Skeletal muscle satellite cell (primary cell): ENCODE measurements around the gene NUP43. TPM values are rescaled to one million over a fixed set of nuclear protein-coding genes. Genes with fewer than 3 reads are reported as not detected.

Experiments used
- H3K27me3 ChIP-seq: 2 replicates; pipeline ENCODE4 v1.7.0; 2013; ENCODE audit warnings: low read length; ENCODE audit not compliant: control insufficient read depth, insufficient read depth
- H3K36me3 ChIP-seq: 2 replicates; pipeline ENCODE4 v1.7.0; 2013; ENCODE audit warnings: mild to moderate bottlenecking, control low read depth, low read length; ENCODE audit not compliant: insufficient read depth
- H3K4me1 ChIP-seq: 2 replicates; pipeline ENCODE4 v1.7.0; 2013; ENCODE audit warnings: low read length; ENCODE audit not compliant: control insufficient read depth, insufficient read depth
- H3K4me2 ChIP-seq: 2 replicates; pipeline ENCODE4 v1.7.0; 2013; ENCODE audit warnings: mild to moderate bottlenecking, low read length
- H3K4me3 ChIP-seq: 2 replicates; pipeline ENCODE4 v1.7.0; 2013; ENCODE audit warnings: low read length
- H3K9ac ChIP-seq: 2 replicates; pipeline ENCODE4 v1.7.0; 2013; ENCODE audit warnings: mild to moderate bottlenecking, low read depth, low read length, moderate library complexity
- H3K9me3 ChIP-seq: replicated peaks from 2 replicates; pipeline ENCODE4 v1.7.0; 2013; ENCODE audit warnings: mild to moderate bottlenecking, control low read depth, low read length
- total RNA-seq: library from RNA; depleted of rRNA; stranded (reverse); fragments of >200 nt; gene quantifications from 2 replicates; pipeline ENCODE4 v1.2.3, GENCODE V29; 2012; rRNA removed

The NUP43 gene
- total RNA-seq: 34.0 and 36.7 TPM in 2 replicates

DNA sequence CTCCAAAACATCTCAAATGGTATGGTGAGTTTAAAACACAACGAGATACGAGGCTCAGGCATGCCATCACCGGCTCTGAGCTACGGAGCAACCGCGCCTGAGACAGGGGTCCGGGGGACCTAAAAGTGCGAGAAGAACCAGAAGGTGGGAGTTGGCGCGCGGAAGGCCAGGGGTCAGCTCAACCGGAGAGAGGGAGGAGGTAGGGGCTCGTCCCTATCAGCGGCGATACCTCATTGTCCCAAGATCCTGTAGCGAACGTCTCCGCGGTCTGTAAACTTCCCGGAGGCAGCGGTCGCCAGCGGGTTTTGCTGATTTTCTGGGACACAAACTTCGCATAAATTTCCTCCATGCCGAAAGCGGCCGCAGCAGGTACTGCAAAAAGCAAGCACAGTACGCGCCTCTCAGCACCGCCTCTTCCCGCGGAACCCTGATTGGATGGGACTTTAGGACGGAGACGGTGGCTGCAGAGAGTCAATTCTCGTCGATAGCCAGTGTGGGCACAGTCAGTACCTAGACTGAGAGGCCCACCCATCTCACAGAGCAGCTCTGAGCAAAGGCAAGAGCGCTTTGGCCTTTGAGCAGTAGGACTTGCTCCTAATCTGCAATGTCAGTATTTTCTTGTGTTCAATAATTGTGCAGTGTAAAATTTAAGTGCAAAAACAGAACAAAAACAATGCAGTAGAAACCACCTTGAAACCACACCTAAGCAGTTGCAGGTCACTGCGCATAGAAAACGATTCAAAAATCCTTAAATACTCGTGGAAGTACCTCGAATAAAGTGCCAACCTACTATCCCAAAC lies at the start of gene NUP43:
Gene NUP43, minus strand, starts transcription at position 383 of the 800 bp plus-strand sequence. Its CDS starts 34 bp downstream, at position 349.
- Histone ChIP-seq H3K4me3 (peak within 1 kb of the TSS; percentile 91), H3K27me3 (no peaks in the 10 kb centered on the region), H3K36me3 (peaks cover 13% of the 10 kb centered on the region), H3K4me2 (peak within 1 kb of the TSS; percentile 78), H3K4me1 (peaks cover 13% of the 10 kb centered on the region), H3K9ac (peak within 1 kb of the TSS; percentile 94), H3K9me3 (no peaks in the 10 kb centered on the region)

- no peak overlapping the region for H3K9ac ChIP-seq
- no peaks in the 10 kb centered on the region for H3K4me1 ChIP-seq
- no peaks in the 10 kb centered on the region for H3K9me3 ChIP-seq
- peaks cover 35% of the 10 kb centered on the region for H3K36me3 ChIP-seq
- no peak overlapping the region for H3K4me3 ChIP-seq
- H3K27me3 ChIP-seq: no peaks in the 10 kb centered on the region
- no peak overlapping the region for H3K4me2 ChIP-seq
Observed at GRCh38 chr6:149783551-149783950, 37.2 kb upstream of the NUP43 start.

DNA sequence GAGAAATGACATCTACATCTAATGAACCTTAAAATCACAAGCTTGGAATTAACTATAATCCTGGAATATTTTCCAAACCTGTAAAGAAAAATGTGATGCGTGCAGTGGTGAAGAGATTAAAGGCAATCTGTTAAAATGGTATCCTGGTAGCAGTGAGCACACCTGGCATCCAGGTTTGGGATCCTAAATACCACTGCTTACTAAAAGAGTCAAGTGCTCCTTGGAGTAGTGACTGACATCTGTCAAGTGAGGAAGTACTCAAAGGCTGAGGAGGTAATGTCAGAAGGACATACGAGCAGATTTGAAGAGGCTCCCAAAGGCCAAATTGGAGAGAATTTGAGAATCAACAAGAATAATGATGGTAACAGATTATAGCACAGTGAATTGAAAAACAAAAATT lies 36.0 kb upstream of the NUP43 start:
- no peaks in the 10 kb centered on the region for H3K4me1 ChIP-seq
- H3K36me3 ChIP-seq: peaks cover 35% of the 10 kb centered on the region
- H3K27me3 ChIP-seq: no peaks in the 10 kb centered on the region
- H3K9ac ChIP-seq: no peak overlapping the region
- no peak overlapping the region for H3K4me2 ChIP-seq
- no peak overlapping the region for H3K4me3 ChIP-seq
- no peaks in the 10 kb centered on the region for H3K9me3 ChIP-seq

DNA sequence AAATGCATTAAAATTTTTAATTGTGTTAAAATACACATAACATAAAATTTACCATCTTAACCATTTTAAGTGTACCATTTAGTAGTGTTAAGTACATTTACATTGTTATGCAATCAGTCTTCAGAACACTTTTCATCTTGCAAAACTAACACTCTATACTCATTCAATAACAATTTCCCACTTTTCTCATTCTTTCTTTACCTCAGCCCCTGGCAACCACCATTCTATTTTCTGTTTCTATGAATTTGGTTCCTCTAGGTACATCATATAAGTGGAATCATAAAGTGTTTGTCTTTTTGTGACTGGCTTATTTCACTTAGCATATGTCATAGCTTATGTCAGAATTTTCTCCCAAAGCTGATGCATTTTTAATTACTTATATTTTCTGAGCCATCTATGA lies 35.4 kb upstream of the NUP43 start:
- Histone ChIP-seq H3K36me3 (peaks cover 36% of the 10 kb centered on the region), H3K27me3 (no peaks in the 10 kb centered on the region)

GRCh38 chr6:149779644-149779963 lies 33.3 kb upstream of the NUP43 start:
- H3K9me3 ChIP-seq: no peaks in the 10 kb centered on the region
- no peak overlapping the region for H3K4me2 ChIP-seq
- H3K4me1 ChIP-seq: no peaks in the 10 kb centered on the region
- H3K36me3 ChIP-seq: peaks cover 47% of the 10 kb centered on the region
- H3K9ac ChIP-seq: no peak overlapping the region
- no peaks in the 10 kb centered on the region for H3K27me3 ChIP-seq
- H3K4me3 ChIP-seq: no peak overlapping the region

More for the DNA sequence above, 35.4 kb upstream of the NUP43 start:
- H3K9me3 ChIP-seq: no peaks in the 10 kb centered on the region
- H3K4me2 ChIP-seq: no peak overlapping the region
- H3K4me1 ChIP-seq: no peaks in the 10 kb centered on the region
- no peak overlapping the region for H3K4me3 ChIP-seq
- no peak overlapping the region for H3K9ac ChIP-seq

GRCh38 chr6:149777624-149778023 lies 31.3 kb upstream of the NUP43 start:
- Histone ChIP-seq H3K9ac (no peak overlapping the region), H3K27me3 (no peaks in the 10 kb centered on the region), H3K9me3 (no peaks in the 10 kb centered on the region), H3K4me2 (no peak overlapping the region), H3K4me3 (no peak overlapping the region), H3K36me3 (peaks cover 40% of the 10 kb centered on the region), H3K4me1 (no peaks in the 10 kb centered on the region)

- Histone ChIP-seq H3K9me3 (no peaks in the 10 kb centered on the region), H3K27me3 (no peaks in the 10 kb centered on the region), H3K4me3 (no peak overlapping the region), H3K36me3 (peaks cover 41% of the 10 kb centered on the region), H3K9ac (no peak overlapping the region), H3K4me1 (peaks cover 7% of the 10 kb centered on the region), H3K4me2 (no peak overlapping the region)
Observed at GRCh38 chr6:149771925-149772324, 25.6 kb upstream of the NUP43 start.

DNA sequence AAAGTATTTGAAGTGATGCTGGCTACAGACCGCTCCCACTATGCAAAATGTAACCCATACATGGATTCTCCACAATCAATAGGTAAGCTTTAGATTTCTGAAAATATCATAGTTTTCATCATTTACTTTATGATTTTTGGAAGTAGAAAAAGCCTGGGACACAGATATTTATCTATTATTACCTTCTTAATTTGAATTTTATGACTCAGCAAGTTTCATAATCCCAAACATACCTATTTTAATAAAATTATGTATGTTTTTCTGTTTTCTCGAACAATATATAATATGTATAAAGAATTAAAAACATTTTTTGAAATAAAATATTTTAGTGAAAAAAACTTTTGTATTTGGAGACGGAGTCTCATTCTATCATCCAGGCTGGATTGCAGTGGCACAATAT lies 24.9 kb upstream of the NUP43 start:
- no peaks in the 10 kb centered on the region for H3K27me3 ChIP-seq
- H3K4me2 ChIP-seq: no peak overlapping the region
- H3K9me3 ChIP-seq: no peaks in the 10 kb centered on the region
- H3K4me1 ChIP-seq: peaks cover 12% of the 10 kb centered on the region
- peaks cover 40% of the 10 kb centered on the region for H3K36me3 ChIP-seq
- no peak overlapping the region for H3K9ac ChIP-seq
- H3K4me3 ChIP-seq: no peak overlapping the region

- H3K27me3 ChIP-seq: no peaks in the 10 kb centered on the region
- H3K4me1 ChIP-seq: peaks cover 15% of the 10 kb centered on the region
- peaks cover 38% of the 10 kb centered on the region for H3K36me3 ChIP-seq
- H3K4me3 ChIP-seq: no peak overlapping the region
- peaks cover 2% of the 10 kb centered on the region for H3K9me3 ChIP-seq
- no peak overlapping the region for H3K4me2 ChIP-seq
- no peak overlapping the region for H3K9ac ChIP-seq
Observed at GRCh38 chr6:149769676-149770075, 23.3 kb upstream of the NUP43 start.

GRCh38 chr6:149766156-149766769 lies 19.9 kb upstream of the NUP43 start:
- Histone ChIP-seq H3K9me3 (peaks cover 2% of the 10 kb centered on the region), H3K36me3 (peaks cover 20% of the 10 kb centered on the region), H3K27me3 (no peaks in the 10 kb centered on the region), H3K9ac (no peak overlapping the region), H3K4me2 (peak overlapping the region; percentile 17), H3K4me3 (no peak overlapping the region), H3K4me1 (peaks cover 21% of the 10 kb centered on the region)

DNA sequence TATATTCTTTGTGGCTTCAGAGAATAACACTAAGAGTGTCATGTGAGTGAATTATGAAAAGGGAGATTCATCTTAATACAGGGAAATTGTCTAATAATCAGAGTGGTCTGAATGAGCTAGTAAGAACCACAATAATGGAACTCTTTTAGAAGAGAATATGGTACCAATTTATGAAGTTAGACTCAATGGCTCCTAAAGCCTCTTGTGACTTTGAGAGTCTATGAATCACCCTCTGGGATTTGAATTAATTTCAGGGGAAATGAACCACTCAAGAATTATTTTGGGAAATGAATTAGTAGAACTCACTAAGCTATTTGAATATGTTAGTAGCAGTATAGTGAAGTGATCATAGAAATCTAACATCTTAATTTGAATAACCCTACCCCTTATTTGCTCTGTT lies 17.5 kb upstream of the NUP43 start:
- Histone ChIP-seq H3K9ac (no peak overlapping the region), H3K36me3 (peaks cover 23% of the 10 kb centered on the region), H3K4me2 (no peak overlapping the region), H3K27me3 (no peaks in the 10 kb centered on the region), H3K4me3 (no peak overlapping the region), H3K4me1 (peaks cover 22% of the 10 kb centered on the region), H3K9me3 (peaks cover 2% of the 10 kb centered on the region)

DNA sequence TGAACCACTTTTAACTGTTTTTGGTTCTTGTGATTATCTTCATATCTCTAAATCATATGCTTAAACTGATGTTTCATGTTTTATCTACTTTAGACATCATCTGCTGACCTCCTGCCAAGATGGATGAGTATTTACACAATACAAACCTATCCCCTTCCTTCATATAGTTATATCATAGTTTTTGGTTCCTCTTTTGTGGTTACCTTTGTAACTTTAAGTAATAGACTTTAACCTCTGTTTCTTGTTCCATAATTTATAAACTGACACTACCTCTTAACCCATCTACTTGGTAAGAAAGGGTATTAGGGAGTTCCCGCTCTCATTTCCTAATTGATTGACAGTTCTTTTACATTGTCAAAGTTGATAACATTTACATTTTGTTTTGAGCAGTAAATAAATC lies 15.1 kb upstream of the NUP43 start:
- peaks cover 12% of the 10 kb centered on the region for H3K36me3 ChIP-seq
- H3K9me3 ChIP-seq: peaks cover 2% of the 10 kb centered on the region
- no peak overlapping the region for H3K4me3 ChIP-seq
- H3K9ac ChIP-seq: no peak overlapping the region
- H3K27me3 ChIP-seq: no peaks in the 10 kb centered on the region
- no peak overlapping the region for H3K4me2 ChIP-seq
- peaks cover 11% of the 10 kb centered on the region for H3K4me1 ChIP-seq
